Measurements from ENCODE around the gene MTMR11.

The MTMR11 gene

DNA sequence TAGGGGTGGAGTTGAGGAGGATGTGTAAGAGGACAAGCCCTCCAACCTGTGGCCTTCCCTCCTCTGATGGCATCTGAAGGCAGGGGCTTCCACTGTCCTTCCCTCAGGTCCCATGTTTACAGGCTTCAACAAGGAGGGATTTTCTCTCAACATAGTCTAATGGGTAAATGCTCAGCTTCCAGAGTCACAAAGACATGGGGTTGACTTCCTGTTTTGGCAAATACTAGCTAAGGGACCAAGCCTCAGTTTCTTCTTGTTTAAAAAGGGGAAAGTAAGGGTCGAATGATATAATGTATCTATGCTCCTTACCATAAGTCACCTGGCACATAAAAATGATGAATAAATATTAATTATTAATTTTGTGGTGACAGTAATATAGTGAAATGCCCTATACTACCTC lies 22.1 kb downstream of the MTMR11 start:
- Histone ChIP-seq H3K9me3 (ENCODE audit: control insufficient read depth, low read length) (no peaks in the 10 kb centered on the region), H3K4me3 (ENCODE audit: low read depth, low read length) (no peak overlapping the region), H3K9ac (no peak overlapping the region), H3K4me1 (peaks cover 3% of the 10 kb centered on the region), H3K27ac (no peak overlapping the region), H2AFZ (no peak overlapping the region), H3K27me3 (ENCODE audit: control insufficient read depth, insufficient read depth, low read length) (no peaks in the 10 kb centered on the region), H3K36me3 (ENCODE audit: control insufficient read depth, insufficient read depth, low read length) (no peaks in the 10 kb centered on the region), H3K79me2 (no peaks in the 10 kb centered on the region), H3K4me2 (ENCODE audit: low read length) (no peak overlapping the region)
- TF ChIP-seq, protein P1, sequence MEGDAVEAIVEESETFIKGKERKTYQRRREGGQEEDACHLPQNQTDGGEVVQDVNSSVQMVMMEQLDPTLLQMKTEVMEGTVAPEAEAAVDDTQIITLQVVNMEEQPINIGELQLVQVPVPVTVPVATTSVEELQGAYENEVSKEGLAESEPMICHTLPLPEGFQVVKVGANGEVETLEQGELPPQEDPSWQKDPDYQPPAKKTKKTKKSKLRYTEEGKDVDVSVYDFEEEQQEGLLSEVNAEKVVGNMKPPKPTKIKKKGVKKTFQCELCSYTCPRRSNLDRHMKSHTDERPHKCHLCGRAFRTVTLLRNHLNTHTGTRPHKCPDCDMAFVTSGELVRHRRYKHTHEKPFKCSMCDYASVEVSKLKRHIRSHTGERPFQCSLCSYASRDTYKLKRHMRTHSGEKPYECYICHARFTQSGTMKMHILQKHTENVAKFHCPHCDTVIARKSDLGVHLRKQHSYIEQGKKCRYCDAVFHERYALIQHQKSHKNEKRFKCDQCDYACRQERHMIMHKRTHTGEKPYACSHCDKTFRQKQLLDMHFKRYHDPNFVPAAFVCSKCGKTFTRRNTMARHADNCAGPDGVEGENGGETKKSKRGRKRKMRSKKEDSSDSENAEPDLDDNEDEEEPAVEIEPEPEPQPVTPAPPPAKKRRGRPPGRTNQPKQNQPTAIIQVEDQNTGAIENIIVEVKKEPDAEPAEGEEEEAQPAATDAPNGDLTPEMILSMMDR (IDR thresholded peaks at IDR 0.05): no peak

DNA sequence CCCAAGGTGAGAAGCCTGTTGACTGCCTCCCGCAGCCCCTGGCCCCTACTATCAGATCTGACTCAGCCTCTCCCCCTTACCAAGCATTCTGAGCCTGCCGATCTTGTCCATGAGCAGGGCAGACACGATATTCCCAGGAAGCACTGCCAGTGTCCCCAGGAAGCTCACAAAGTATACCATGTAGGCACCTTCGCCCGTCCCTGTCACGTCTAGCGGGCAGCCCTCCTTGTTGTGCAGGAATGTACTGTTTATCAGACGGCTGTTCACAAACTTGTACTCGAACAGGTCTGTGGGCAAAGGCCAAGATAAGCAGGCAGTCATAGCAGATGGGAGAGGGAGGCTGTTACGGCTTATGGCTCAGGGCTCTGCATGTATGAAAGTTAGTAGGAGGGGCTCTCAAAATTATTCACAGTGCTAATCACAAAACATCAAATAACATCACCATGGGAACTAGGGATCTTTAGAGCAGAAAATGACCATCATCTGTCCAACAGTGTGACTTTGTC lies 30.1 kb downstream of the MTMR11 start:
- TF ChIP-seq, protein P1 (IDR thresholded peaks at IDR 0.05): no peak
- H3K4me2 ChIP-seq (ENCODE audit: low read length): no peak overlapping the region
- no peaks in the 10 kb centered on the region for H3K27me3 ChIP-seq (ENCODE audit: control insufficient read depth, insufficient read depth, low read length)
- no peak overlapping the region for H3K4me3 ChIP-seq (ENCODE audit: low read depth, low read length)
- H3K36me3 ChIP-seq (ENCODE audit: control insufficient read depth, insufficient read depth, low read length): no peaks in the 10 kb centered on the region
- no peak overlapping the region for H3K27ac ChIP-seq
- H2AFZ ChIP-seq: no peak overlapping the region
- no peaks in the 10 kb centered on the region for H3K4me1 ChIP-seq
- H3K79me2 ChIP-seq: no peaks in the 10 kb centered on the region
- H3K9ac ChIP-seq: no peak overlapping the region
- H3K9me3 ChIP-seq (ENCODE audit: control insufficient read depth, low read length): no peaks in the 10 kb centered on the region

DNA sequence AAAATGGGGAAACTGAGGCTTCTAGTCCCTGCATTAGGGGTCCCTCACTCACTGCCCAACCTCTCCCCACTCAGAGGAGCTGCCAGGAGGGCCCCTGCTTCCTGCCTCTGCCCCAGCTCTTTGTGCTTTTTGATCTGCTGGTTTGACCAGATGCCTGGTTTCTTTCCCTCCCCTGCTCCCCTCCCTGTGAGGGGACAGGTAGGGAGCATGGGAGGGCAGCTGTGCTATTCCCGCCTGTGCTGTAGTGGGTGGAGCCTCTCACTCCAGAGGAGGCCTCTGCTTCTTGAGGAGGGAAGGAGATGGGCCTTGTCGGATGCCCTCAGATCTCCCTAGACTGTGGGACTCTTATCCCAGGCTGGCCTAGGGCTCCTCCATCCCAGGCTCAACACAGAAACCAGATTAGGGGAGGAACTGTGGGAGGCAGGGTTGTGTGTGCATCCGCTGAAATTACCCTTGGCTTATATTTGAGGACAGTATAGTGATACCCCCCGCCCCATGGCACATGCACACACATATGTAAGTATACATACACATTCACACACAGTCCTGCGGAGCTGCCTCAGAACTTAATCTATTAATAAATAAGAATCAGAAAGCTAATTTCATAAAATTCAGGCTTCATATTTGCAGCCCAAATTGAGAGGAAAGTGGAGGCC lies 32.7 kb downstream of the MTMR11 start:
- Histone ChIP-seq H3K4me3 (ENCODE audit: low read depth, low read length) (no peak overlapping the region), H3K27ac (no peak overlapping the region), H3K79me2 (no peaks in the 10 kb centered on the region), H3K4me1 (no peaks in the 10 kb centered on the region), H3K4me2 (ENCODE audit: low read length) (no peak overlapping the region), H3K9me3 (ENCODE audit: control insufficient read depth, low read length) (no peaks in the 10 kb centered on the region), H3K36me3 (ENCODE audit: control insufficient read depth, insufficient read depth, low read length) (no peaks in the 10 kb centered on the region), H2AFZ (no peak overlapping the region), H3K27me3 (ENCODE audit: control insufficient read depth, insufficient read depth, low read length) (no peaks in the 10 kb centered on the region), H3K9ac (no peak overlapping the region)
- TF ChIP-seq, protein P1 (IDR thresholded peaks at IDR 0.05): no peak

DNA sequence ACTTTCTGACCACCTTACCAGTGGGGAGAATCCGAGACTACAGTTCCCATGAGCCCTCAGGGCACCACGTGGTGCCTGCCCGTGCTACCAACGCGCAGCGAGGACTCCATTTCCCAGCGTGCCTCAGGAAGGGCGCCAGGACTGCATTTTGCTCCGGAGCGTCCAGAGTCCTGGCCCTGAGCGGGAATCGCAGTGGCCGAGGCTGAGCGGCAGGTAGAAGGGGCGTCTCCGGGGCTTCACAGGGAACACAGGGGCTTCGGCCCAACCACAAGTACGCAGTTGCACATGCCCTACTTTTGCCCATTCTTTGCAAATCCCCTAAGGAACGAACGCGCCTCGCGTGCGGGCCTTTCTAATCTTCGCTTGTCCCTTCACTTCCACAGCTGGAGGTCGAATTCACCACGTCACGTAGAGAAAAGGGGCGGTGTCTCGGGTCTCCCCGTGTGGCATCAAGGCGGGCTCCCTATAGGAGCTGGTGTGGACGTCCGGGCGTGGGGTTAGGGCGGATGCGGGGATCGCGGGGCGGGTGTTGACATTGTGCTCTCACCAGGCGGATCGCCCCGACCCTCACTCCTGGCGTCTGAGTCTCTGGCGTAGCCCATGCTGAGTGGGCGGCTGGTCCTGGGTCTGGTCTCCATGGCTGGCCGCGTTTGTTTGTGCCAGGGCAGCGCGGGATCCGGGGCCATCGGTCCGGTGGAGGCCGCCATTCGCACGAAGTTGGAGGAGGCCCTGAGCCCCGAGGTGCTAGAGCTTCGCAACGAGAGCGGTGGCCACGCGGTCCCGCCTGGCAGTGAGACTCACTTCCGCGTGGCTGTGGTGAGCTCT lies 37.0 kb downstream of the MTMR11 start, which contains the start of gene BOLA1:
Gene BOLA1 (plus strand): TSS at position 109 of the 825 bp plus-strand sequence. CDS start 492 bp downstream, at position 601.
- H3K4me2 ChIP-seq (ENCODE audit: low read length): peak within 1 kb of the TSS; percentile 80
- no peaks in the 10 kb centered on the region for H3K4me1 ChIP-seq
- no peaks in the 10 kb centered on the region for H3K27me3 ChIP-seq (ENCODE audit: control insufficient read depth, insufficient read depth, low read length)
- H3K27ac ChIP-seq: peak within 1 kb of the TSS; percentile 82
- peak within 1 kb of the TSS; percentile 7 for H3K9ac ChIP-seq
- peak within 1 kb of the TSS; percentile 91 for H2AFZ ChIP-seq
- no peaks in the 10 kb centered on the region for H3K79me2 ChIP-seq
- no peaks in the 10 kb centered on the region for H3K9me3 ChIP-seq (ENCODE audit: control insufficient read depth, low read length)
- H3K4me3 ChIP-seq (ENCODE audit: low read depth, low read length): peak within 1 kb of the TSS; percentile 76
- TF ChIP-seq, protein P1 (IDR thresholded peaks at IDR 0.05): no peak
- no peaks in the 10 kb centered on the region for H3K36me3 ChIP-seq (ENCODE audit: control insufficient read depth, insufficient read depth, low read length)

Data from parathyroid adenoma (tissue), 2 donors.